HG03460 (cell line): Measurements from ENCODE around the gene PDCD1.
"Not testable (repeated sequence)": the region's sequence is repeated elsewhere in the genome, so short reads cannot be mapped to it uniquely, and the experiment has no call there.

ENCODE experiments used
- ATAC-seq: cut with Tn5 transposase; IDR thresholded peaks from one replicate; pipeline ENCODE4 v1.9.1; 2021; ENCODE audit not compliant: unreplicated experiment

The PDCD1 gene

GRCh38 chr2:241801611-241802420 is 56.9 kb downstream of the PDCD1 start:
- ATAC-seq = no peak

GRCh38 chr2:241800198-241800903 is 58.3 kb downstream of the PDCD1 start:
- not testable (repeated sequence) for ATAC-seq
